Stomach (tissue), 9 donors: ENCODE results near the gene RNU6-7. TPM values are rescaled to one million over a fixed set of nuclear protein-coding genes. Genes with fewer than 3 reads are reported as not detected.

Source experiments
- DNase-seq, 2 donors: peaks; one replicate each; pipeline versions ENCODE4 v3.0.0 to v3.0.0-alpha.2; 2013 to 2019
- H3K27ac ChIP-seq, 5 donors: fragments of 200-600 bp in 4 of 5; sonication (generic) in 4 of 5; one replicate each; pipeline ENCODE4 v1.5.1; 2013 to 2019; ENCODE audit warnings: mild to moderate bottlenecking in 1 of 5, moderate library complexity in 1 of 5
- H3K27me3 ChIP-seq, 3 donors: fragments of 200-600 bp; sonication (generic); one replicate each; pipeline ENCODE4 v1.5.1; 2017 to 2019; ENCODE audit warnings: mixed run types in 1 of 3
- H3K36me3 ChIP-seq, 4 donors: fragments of 200-600 bp; sonication (generic); 1 replicate in 3 of 4; 2 replicates in 1 of 4; pipeline ENCODE4 v1.5.1; 2016 to 2019
- H3K4me1 ChIP-seq, 4 donors: fragments of 200-600 bp; sonication (generic); one replicate each; pipeline ENCODE4 v1.5.1; 2016 to 2019
- H3K4me3 ChIP-seq, 4 donors: fragments of 200-600 bp; sonication (generic) in 3 of 4; one replicate each; pipeline ENCODE4 v1.5.1; 2016 to 2019; ENCODE audit warnings: mild to moderate bottlenecking in 1 of 4
- H3K9me3 ChIP-seq, 4 donors: fragments of 200-600 bp; sonication (generic); one replicate each; pipeline ENCODE4 v1.5.1; 2016 to 2019
- EP300 ChIP-seq: sonication (generic); formaldehyde crosslinking; IDR thresholded peaks from one replicate; pipeline ENCODE4 v1.6.1; 2017; ENCODE audit warnings: antibody characterized with exemption
- POLR2A ChIP-seq, 4 donors: fragments of 450-650 bp; IDR thresholded peaks; one replicate each; pipeline ENCODE4 v1.6.1; 2016; ENCODE audit warnings: antibody characterized with exemption in 4 of 4, control low read depth in 2 of 4, mild to moderate bottlenecking in 1 of 4, moderate library complexity in 1 of 4
- POLR2AphosphoS5 ChIP-seq, 3 donors: sonication (generic); formaldehyde crosslinking; IDR thresholded peaks; one replicate each; pipeline ENCODE4 v1.6.1; 2016; ENCODE audit warnings: antibody characterized with exemption in 3 of 3
- WGBS, 5 donors: extraction: QIAGEN DNeasy Blood & Tissue Kit in 3 of 5; methylation state at CpG; one replicate each; pipeline versions ENCODE4 v1.1.5 to v1.1.7; 2013 to 2018; 5-methylcytosine and 5-hydroxymethylcytosine counted together
- intact Hi-C: fragments of 100-400 bp; cut with DNase I; formaldehyde crosslinking; loops from one replicate; pipeline ENCODE4 v1.15.1; 2023; ENCODE audit warnings: low total_unique reads
- polyA plus RNA-seq, 3 donors: library from polyadenylated mRNA; stranded (reverse); fragments of 200-250 nt; gene quantifications; one replicate each; pipeline ENCODE4 v1.2.3, GENCODE V29; 2013
- total RNA-seq, 5 donors: library from RNA; depleted of rRNA; stranded (reverse); fragments of >200 nt; gene quantifications; one replicate each; pipeline versions ENCODE4 v1.1.0 to v1.2.3, GENCODE V29; 2014 to 2016
- TF ChIP-seq, protein P1 (sequence below), 7 experiments: fragments of 450-650 bp in 4 of 7; fragments of 200-600 bp in 3 of 7; sonication (generic) in 3 of 7; IDR thresholded peaks; one replicate each; pipeline ENCODE4 v1.5.1; 2016 to 2019; ENCODE audit warnings: antibody characterized with exemption in 7 of 7, control low read depth in 2 of 7, mild to moderate bottlenecking in 1 of 7
- donor health status: healthy with polysubstance abuse.
- donor health status: Bipolar disorder and iron deficiency.
- donor health status: healthy.

RNU6-7 gene
- total and polyA plus RNA-seq, 8 donors: not detected

DNA sequence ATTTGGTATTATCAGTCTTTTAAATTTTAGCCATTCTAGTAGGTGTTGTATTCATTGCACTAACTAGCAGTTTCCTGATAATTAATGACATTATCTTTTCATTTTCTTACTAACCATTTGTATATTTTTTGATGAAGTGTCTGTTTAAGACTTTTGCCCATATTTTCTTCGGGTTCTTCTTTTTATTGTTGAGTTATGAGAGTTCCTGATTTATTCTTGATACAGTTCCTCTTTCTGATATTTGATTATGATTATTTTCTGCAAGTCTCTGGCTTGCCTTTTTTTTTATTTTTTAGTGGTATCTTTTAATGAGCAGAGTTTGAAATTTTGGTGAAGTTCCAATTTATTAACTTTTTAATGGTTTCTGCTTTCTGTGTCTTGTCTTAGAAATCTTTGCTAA lies 6.2 kb upstream of the RNU6-7 start:
- peaks cover 0 to 6% (median 0%) of the 10 kb centered on the region in 4 donors for H3K4me1 ChIP-seq
- no peaks in the 10 kb centered on the region for H3K36me3 ChIP-seq
- DNase-seq: no peak
- no peaks in the 10 kb centered on the region for H3K9me3 ChIP-seq
- TF ChIP-seq, protein P1, sequence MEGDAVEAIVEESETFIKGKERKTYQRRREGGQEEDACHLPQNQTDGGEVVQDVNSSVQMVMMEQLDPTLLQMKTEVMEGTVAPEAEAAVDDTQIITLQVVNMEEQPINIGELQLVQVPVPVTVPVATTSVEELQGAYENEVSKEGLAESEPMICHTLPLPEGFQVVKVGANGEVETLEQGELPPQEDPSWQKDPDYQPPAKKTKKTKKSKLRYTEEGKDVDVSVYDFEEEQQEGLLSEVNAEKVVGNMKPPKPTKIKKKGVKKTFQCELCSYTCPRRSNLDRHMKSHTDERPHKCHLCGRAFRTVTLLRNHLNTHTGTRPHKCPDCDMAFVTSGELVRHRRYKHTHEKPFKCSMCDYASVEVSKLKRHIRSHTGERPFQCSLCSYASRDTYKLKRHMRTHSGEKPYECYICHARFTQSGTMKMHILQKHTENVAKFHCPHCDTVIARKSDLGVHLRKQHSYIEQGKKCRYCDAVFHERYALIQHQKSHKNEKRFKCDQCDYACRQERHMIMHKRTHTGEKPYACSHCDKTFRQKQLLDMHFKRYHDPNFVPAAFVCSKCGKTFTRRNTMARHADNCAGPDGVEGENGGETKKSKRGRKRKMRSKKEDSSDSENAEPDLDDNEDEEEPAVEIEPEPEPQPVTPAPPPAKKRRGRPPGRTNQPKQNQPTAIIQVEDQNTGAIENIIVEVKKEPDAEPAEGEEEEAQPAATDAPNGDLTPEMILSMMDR (IDR thresholded peaks at IDR 0.05): no peak
- TF ChIP-seq EP300 (no peak), POLR2AphosphoS5 (IDR thresholded peaks at IDR 0.05) (no peak), POLR2A (IDR thresholded peaks at IDR 0.05) (no peak)
- H3K4me3 ChIP-seq: no peak overlapping the region
- 33 to 68% (median 59%) methylated on average over 1 of the region's 1 CpG for WGBS, 5 donors
- H3K27ac ChIP-seq: no peak overlapping the region
- intact Hi-C loops: no loop called here
- no peaks in the 10 kb centered on the region for H3K27me3 ChIP-seq

DNA sequence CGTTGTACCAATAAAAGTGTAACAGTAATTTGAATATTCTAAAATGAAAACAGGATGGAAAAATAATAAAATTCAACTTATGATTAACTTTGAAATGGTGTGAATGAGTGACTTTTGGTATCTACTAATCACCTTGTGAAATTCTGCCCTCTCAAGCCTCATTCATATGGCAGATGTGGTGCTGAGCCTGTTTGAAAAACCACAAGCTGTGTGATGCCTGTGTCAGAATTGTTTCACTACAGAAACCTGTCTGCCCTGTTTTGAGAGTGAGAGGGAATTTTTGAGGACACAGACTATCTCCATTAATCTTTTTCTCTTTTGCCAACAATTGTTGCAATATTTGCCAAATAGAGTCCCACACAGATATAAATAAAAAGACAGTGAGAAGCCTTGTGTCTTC lies 3.9 kb upstream of the RNU6-7 start:
- 51 to 75% (median 65%) methylated on average over 1 of the region's 1 CpG for WGBS, 5 donors
- no peak overlapping the region for H3K4me3 ChIP-seq
- peaks cover 9 to 29% (median 16%) of the 10 kb centered on the region in 4 donors for H3K4me1 ChIP-seq
- no peak overlapping the region for H3K27ac ChIP-seq
- intact Hi-C loops: no loop called here
- TF ChIP-seq POLR2AphosphoS5 (IDR thresholded peaks at IDR 0.05) (no peak), POLR2A (IDR thresholded peaks at IDR 0.05) (no peak), EP300 (no peak)
- TF ChIP-seq, protein P1 (IDR thresholded peaks at IDR 0.05): no peak
- DNase-seq: no peak
- no peaks in the 10 kb centered on the region for H3K27me3 ChIP-seq
- no peaks in the 10 kb centered on the region for H3K36me3 ChIP-seq
- H3K9me3 ChIP-seq: no peaks in the 10 kb centered on the region

DNA sequence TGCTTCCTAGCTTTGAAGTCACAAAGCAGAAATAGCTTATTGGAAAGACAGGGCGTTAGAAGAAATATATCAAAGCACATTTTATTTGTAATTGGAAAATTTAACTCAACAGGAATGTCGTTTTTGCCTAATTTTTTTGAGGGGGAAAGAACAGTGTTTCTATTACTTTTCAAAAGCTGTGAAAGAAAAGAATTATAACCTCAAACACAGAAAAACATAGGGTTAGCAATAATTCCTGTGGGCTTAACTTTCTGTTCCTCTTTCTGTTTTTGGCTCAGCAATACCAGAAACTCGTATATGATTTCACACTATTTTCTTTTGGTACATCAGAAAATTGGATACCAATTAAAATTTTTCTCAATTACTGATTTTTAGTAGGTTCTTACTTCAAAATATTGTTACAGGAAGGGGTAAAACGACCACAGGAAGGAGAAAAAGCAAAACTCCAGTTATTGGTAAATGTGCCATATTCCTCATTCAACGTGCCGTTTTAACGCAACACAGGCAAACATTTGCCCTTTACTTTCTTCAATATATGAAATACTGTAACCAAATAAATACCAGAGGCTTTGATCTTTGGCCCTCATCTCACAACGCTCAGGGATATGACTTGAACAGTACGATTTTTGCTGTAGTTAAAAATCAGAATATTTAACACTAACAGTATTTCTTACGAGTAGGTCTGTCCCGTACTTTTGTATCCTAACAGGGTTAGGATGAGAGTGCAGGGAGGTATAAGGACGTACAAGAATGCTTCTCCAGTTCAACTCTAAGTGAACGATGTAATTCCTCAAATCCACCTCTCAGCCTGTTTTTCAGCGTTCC lies 1.3 kb upstream of the RNU6-7 start:
- H3K4me1 ChIP-seq: peaks cover 9 to 44% (median 20%) of the 10 kb centered on the region in 4 donors
- no peaks in the 10 kb centered on the region for H3K36me3 ChIP-seq
- H3K27ac ChIP-seq: peak overlapping the region; percentile 67 to 85 (median 81)
- intact Hi-C loops: no loop called here
- DNase-seq: no peak
- TF ChIP-seq, protein P1 (IDR thresholded peaks at IDR 0.05): no peak
- TF ChIP-seq POLR2AphosphoS5 (IDR thresholded peaks at IDR 0.05) (no peak), EP300 (no peak), POLR2A (IDR thresholded peaks at IDR 0.05) (no peak)
- H3K4me3 ChIP-seq: peak overlapping the region; percentile 65 to 84 (median 74)
- no peaks in the 10 kb centered on the region for H3K27me3 ChIP-seq
- WGBS, 5 donors: 8 to 12% (median 10%) methylated on average over 14 of the region's 14 CpGs
- no peaks in the 10 kb centered on the region for H3K9me3 ChIP-seq

DNA sequence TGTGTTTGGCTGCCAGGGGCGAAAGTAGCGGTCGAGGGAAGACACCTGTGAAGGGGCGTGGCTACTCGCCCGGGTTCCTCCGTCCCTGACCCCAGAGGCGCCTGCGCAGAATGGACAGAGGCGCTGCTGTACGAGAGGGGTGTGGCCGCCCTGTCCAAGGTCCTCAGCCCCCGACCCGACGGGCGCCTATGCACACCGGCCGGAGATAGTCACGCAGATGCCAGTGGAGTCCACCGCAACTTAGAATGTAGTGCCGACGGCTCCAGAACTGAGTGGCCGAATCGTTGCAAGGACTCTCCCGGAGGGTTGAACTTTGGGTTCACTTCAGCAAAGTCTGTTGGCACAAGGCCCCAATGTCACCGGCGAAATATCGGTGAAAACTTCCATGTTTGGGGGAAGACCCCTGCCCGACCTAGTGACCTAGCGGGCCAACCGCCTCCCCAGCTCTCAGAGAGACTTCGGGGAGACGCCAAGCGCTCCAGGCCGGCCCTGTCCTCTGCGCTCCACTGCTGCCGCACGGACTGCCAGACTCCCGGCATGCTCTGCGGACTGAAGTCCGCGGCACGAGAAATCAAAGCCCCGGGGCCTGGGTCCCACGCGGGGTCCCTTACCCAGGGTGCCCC lies 541 bp upstream of the RNU6-7 start:
- no peaks in the 10 kb centered on the region for H3K27me3 ChIP-seq
- DNase-seq: peak; percentile 80 to 94
- H3K27ac ChIP-seq: peak overlapping the region; percentile 67 to 85 (median 81)
- no peaks in the 10 kb centered on the region for H3K36me3 ChIP-seq
- peaks cover 9 to 44% (median 20%) of the 10 kb centered on the region in 4 donors for H3K4me1 ChIP-seq
- H3K9me3 ChIP-seq: no peaks in the 10 kb centered on the region
- WGBS, 5 donors: 0 to 1% (median 0%) methylated on average over 16 to 46 of the region's 46 CpGs
- no peak for TF ChIP-seq EP300
- TF ChIP-seq, protein P1 (IDR thresholded peaks at IDR 0.05): peak in 1 of 7 experiments; percentile 7
- H3K4me3 ChIP-seq: peak overlapping the region; percentile 65 to 84 (median 74)
- intact Hi-C loops: no loop called here
